Transverse colon (tissue), 4 donors: ENCODE measurements around the gene KRT72. TPM values are rescaled to one million over a fixed set of nuclear protein-coding genes. Genes with fewer than 3 reads are reported as not detected.

Experiments used
- DNase-seq: peaks from one replicate; pipeline ENCODE4 v3.0.0-alpha.2; 2019
- H3K27ac ChIP-seq, 4 donors: fragments of 200-600 bp; sonication (generic); 2 replicates each; pipeline ENCODE4 v1.5.1; 2016 to 2018; ENCODE audit warnings: inconsistent platforms in 4 of 4
- H3K27me3 ChIP-seq: fragments of 200-600 bp; sonication (generic); 2 replicates; pipeline ENCODE4 v1.5.1; 2017; ENCODE audit warnings: inconsistent platforms
- H3K36me3 ChIP-seq, 4 donors: fragments of 200-600 bp; sonication (generic); 2 replicates each; pipeline ENCODE4 v1.5.1; 2017 to 2019; ENCODE audit warnings: inconsistent platforms in 4 of 4
- H3K4me1 ChIP-seq, 4 donors: fragments of 200-600 bp; sonication (generic); 2 replicates each; pipeline ENCODE4 v1.5.1; 2017 to 2020; ENCODE audit warnings: inconsistent platforms in 4 of 4
- H3K4me3 ChIP-seq, 4 donors: fragments of 200-600 bp; sonication (generic); 1 replicate in 1 of 4; 2 replicates in 3 of 4; pipeline versions ENCODE4 v1.5.1 to v1.6.1; 2017 to 2019; ENCODE audit warnings: inconsistent platforms in 4 of 4
- H3K9me3 ChIP-seq, 2 donors: fragments of 200-600 bp; sonication (generic); 2 replicates each; pipeline ENCODE4 v1.5.1; 2017 to 2019; ENCODE audit warnings: inconsistent platforms in 2 of 2
- EP300 ChIP-seq: sonication (generic); formaldehyde crosslinking; IDR thresholded peaks from one replicate; pipeline ENCODE4 v1.6.1; 2017; ENCODE audit warnings: antibody characterized with exemption, low read depth
- POLR2A ChIP-seq: fragments of 450-650 bp; IDR thresholded peaks from one replicate; pipeline ENCODE4 v1.6.1; 2016; ENCODE audit warnings: antibody characterized with exemption, mild to moderate bottlenecking, moderate library complexity
- POLR2AphosphoS5 ChIP-seq, 3 donors: sonication (generic); formaldehyde crosslinking; IDR thresholded peaks; one replicate each; pipeline ENCODE4 v1.6.1; 2016; ENCODE audit warnings: antibody characterized with exemption in 3 of 3
- whole genome bisulfite sequencing, 2 donors: methylation state at CpG; one replicate each; pipeline ENCODE4 v1.1.5; 2018; ENCODE audit warnings: low coverage in 1 of 2; 5-methylcytosine and 5-hydroxymethylcytosine counted together
- in situ Hi-C, 4 donors: fragments of 200-750 bp; cut with MboI; loops; one replicate each; pipeline versions ENCODE4 v1.15.0 to v1.15.1; 2017; ENCODE audit warnings: low sequenced_read_pairs in 3 of 4, low pct_ligation_motif_present in 1 of 4, low pct_unique_long_range_greater_than_20kb in 1 of 4
- intact Hi-C: fragments of 100-400 bp; cut with DNase I; formaldehyde crosslinking; loops from one replicate; pipeline ENCODE4 v1.15.1; 2023; ENCODE audit warnings: low total_unique reads
- total RNA-seq, 4 donors: library from RNA; depleted of rRNA; stranded (reverse); fragments of >200 nt; gene quantifications; one replicate each; pipeline ENCODE4 v1.1.0, GENCODE V29; 2016
- TF ChIP-seq, protein P1 (sequence below), 5 experiments: fragments of 200-600 bp in 3 of 5; fragments of 450-650 bp in 2 of 5; sonication (generic) in 3 of 5; IDR thresholded peaks; 1 replicate in 2 of 5; 2 replicates in 3 of 5; pipeline ENCODE4 v1.5.1; 2016 to 2017; ENCODE audit warnings: antibody characterized with exemption in 5 of 5, inconsistent platforms in 3 of 5, mild to moderate bottlenecking in 2 of 5, moderate library complexity in 1 of 5

Gene KRT72
- total RNA-seq, 4 donors from 2014 or later = not detected

DNA sequence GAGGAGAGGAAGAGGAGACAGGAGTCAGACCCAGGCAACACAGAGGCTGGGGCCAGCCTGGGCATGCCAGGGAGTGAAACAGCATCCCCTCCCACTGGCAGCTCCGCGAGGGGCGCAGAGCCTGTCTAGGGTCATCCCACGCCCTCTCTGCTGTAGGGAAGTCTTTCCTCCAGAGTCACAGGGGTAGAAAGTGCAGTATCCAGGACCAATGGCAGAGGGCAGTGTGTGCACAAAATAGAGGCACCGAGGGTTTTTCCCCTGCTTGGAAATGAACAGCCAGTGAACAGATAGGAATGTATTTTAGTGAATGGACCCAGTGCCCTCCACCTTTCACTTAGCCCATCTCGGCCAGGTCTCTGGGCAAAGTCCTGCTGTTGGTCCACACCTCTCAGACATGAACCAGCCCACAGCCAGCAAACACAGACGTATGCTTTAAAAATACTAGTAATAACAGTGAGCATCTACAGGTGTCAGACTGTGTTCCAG, 18.2 kb downstream of the KRT72 start:
- H3K27me3 ChIP-seq = no peaks in the 10 kb centered on the region
- H3K36me3 ChIP-seq = no peaks in the 10 kb centered on the region
- no peak overlapping the region for H3K4me3 ChIP-seq
- 6 to 33% methylated on average over 1 to 7 of the region's 7 CpGs for WGBS, 2 donors
- H3K9me3 ChIP-seq = no peaks in the 10 kb centered on the region
- peak; percentile 63 for DNase-seq
- H3K27ac ChIP-seq = no peak overlapping the region
- intact Hi-C loops = loop anchor here (5.0 kb wide), 1 partner anchor 289 kb away; no protein-coding TSS in a partner anchor
- in situ Hi-C loops = loop anchor here (5.0 to 25.0 kb wide), 6 partner anchors 292 to 404 kb away; no protein-coding TSS in a partner anchor
- no peak for TF ChIP-seq POLR2AphosphoS5 (IDR thresholded peaks at IDR 0.05)
- TF ChIP-seq, protein P1, sequence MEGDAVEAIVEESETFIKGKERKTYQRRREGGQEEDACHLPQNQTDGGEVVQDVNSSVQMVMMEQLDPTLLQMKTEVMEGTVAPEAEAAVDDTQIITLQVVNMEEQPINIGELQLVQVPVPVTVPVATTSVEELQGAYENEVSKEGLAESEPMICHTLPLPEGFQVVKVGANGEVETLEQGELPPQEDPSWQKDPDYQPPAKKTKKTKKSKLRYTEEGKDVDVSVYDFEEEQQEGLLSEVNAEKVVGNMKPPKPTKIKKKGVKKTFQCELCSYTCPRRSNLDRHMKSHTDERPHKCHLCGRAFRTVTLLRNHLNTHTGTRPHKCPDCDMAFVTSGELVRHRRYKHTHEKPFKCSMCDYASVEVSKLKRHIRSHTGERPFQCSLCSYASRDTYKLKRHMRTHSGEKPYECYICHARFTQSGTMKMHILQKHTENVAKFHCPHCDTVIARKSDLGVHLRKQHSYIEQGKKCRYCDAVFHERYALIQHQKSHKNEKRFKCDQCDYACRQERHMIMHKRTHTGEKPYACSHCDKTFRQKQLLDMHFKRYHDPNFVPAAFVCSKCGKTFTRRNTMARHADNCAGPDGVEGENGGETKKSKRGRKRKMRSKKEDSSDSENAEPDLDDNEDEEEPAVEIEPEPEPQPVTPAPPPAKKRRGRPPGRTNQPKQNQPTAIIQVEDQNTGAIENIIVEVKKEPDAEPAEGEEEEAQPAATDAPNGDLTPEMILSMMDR (IDR thresholded peaks at IDR 0.05) = peak; percentile 50 to 83 (median 69)
- no peaks in the 10 kb centered on the region for H3K4me1 ChIP-seq

DNA sequence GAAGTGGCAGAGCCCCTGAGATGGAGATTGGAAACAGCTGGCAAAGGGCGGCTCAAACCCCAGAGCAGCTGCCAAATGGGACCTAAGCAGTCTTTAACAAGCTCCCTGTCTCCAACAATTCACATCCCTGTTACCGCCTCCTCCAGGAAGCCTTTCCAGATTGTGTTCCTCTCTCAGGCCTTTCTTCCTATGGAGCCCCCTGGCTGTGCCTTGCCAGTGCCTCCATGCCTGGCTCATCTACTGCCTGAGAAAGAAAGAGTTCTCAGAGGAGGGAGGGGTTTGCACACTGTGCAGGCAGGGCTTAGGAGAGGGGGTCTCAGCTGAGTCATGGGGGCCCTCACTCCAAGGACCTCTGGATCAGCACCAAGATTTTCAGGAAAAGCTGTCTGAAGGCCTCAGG, 18.8 kb downstream of the KRT72 start:
- Histone ChIP-seq H3K9me3 (no peaks in the 10 kb centered on the region), H3K36me3 (no peaks in the 10 kb centered on the region), H3K4me3 (no peak overlapping the region), H3K27ac (no peak overlapping the region), H3K27me3 (no peaks in the 10 kb centered on the region), H3K4me1 (no peaks in the 10 kb centered on the region)
- DNase-seq = no peak
- intact Hi-C loops (loop anchor here (5.0 kb wide), 1 partner anchor 290 kb away; no protein-coding TSS in a partner anchor), in situ Hi-C loops (loop anchor here (5.0 to 25.0 kb wide), 6 partner anchors 292 to 405 kb away; no protein-coding TSS in a partner anchor)
- WGBS, 2 donors = 66% methylated on average over 2 of the region's 2 CpGs; no CpG with 5 or more reads in 1 of the 2 donors
- TF ChIP-seq EP300 = no peak
- TF ChIP-seq POLR2AphosphoS5 (IDR thresholded peaks at IDR 0.05) = no peak
- TF ChIP-seq POLR2A = no peak
- TF ChIP-seq, protein P1 (IDR thresholded peaks at IDR 0.05) = no peak

DNA sequence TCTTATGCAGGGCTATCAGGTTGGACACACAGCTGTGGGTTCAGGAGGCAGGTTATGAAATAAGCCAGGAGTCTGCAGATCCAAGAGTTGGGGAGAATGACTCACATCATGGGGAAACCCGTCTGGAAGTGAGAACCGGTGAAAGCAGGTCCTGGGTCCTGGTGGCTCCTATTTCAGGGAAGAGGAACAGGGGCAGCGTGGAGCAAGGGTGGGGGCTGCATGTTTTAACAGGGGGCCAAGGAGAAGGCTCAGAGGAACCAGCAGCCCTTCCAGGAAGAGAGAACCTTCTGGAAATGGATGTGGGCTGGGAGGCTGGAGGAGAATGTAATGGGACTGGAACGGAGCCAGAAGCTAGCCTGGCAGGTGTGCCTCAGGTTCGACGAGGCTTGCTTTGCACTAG, 19.8 kb downstream of the KRT72 start:
- intact Hi-C loops = loop anchor here (5.0 kb wide), 1 partner anchor 291 kb away; no protein-coding TSS in a partner anchor
- WGBS, 2 donors = 48 to 70% methylated on average over 2 to 6 of the region's 6 CpGs
- no peak for DNase-seq
- Histone ChIP-seq H3K4me1 (no peaks in the 10 kb centered on the region), H3K27me3 (no peaks in the 10 kb centered on the region), H3K27ac (no peak overlapping the region), H3K36me3 (no peaks in the 10 kb centered on the region), H3K4me3 (no peak overlapping the region), H3K9me3 (no peaks in the 10 kb centered on the region)
- in situ Hi-C loops = loop anchor here (5.0 to 25.0 kb wide), 6 partner anchors 293 to 406 kb away; no protein-coding TSS in a partner anchor
- TF ChIP-seq EP300 (no peak), POLR2AphosphoS5 (IDR thresholded peaks at IDR 0.05) (no peak), POLR2A (no peak)
- TF ChIP-seq, protein P1 (IDR thresholded peaks at IDR 0.05) = no peak

DNA sequence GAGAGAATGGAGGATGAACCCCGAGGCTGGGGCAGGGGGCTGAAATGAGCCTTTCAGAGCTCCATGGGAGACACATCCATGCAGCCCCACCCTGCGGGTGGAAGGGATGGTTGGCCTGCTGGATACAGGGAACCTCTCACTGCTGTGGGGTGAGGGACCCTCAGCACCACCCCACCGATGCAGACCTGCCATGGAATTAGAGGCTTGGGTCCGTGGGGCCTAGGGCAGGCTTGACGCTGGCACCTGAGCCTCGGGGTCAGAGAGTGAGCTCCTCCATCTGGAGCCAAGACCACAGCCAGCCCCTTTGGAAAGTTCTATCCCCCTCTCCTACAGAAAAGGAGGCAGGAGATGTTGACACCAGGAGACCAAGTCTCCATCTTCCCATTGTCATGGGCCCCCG, 20.2 kb downstream of the KRT72 start:
- no peaks in the 10 kb centered on the region for H3K27me3 ChIP-seq
- no peaks in the 10 kb centered on the region for H3K36me3 ChIP-seq
- intact Hi-C loops (loop anchor here (5.0 kb wide), 1 partner anchor 291 kb away; no protein-coding TSS in a partner anchor), in situ Hi-C loops (loop anchor here (5.0 to 25.0 kb wide), 6 partner anchors 294 to 406 kb away; no protein-coding TSS in a partner anchor)
- no peak for DNase-seq
- no peaks in the 10 kb centered on the region for H3K4me1 ChIP-seq
- 80 to 82% methylated on average over 2 to 7 of the region's 7 CpGs for WGBS, 2 donors
- no peak overlapping the region for H3K4me3 ChIP-seq
- no peak overlapping the region for H3K27ac ChIP-seq
- no peak for TF ChIP-seq POLR2AphosphoS5 (IDR thresholded peaks at IDR 0.05)
- no peak for TF ChIP-seq EP300
- no peak for TF ChIP-seq POLR2A
- TF ChIP-seq, protein P1 (IDR thresholded peaks at IDR 0.05) = no peak
- H3K9me3 ChIP-seq = no peaks in the 10 kb centered on the region
